NB4 (cell line): ENCODE results near the gene DHRS11.

Experiments
- DNase-seq: peaks from one replicate; pipeline ENCODE4 v3.0.0; 2010; ENCODE audit warnings: low read depth
- H3K4me3 ChIP-seq: one replicate; pipeline ENCODE4 v1.5.1; 2011; ENCODE audit warnings: mild to moderate bottlenecking, low read depth, low read length, moderate library complexity
- MYC ChIP-seq: IDR thresholded peaks from 2 replicates; pipeline ENCODE4 v1.6.1; 2011; ENCODE audit warnings: low read depth, low read length
- POLR2A ChIP-seq: IDR thresholded peaks from 2 replicates; pipeline ENCODE4 v1.6.1; 2011; ENCODE audit warnings: mild to moderate bottlenecking; ENCODE audit not compliant: insufficient read length; ENCODE audit errors: extremely low read depth
- TF ChIP-seq, protein P1 (sequence below): IDR thresholded peaks from 2 replicates; pipeline ENCODE4 v1.6.1; 2011; ENCODE audit warnings: low read depth, low read length
- TF ChIP-seq, protein P2 (sequence below): IDR thresholded peaks from one replicate; pipeline ENCODE4 v1.5.1; 2012; ENCODE audit warnings: low read depth, low read length

Gene DHRS11

DNA sequence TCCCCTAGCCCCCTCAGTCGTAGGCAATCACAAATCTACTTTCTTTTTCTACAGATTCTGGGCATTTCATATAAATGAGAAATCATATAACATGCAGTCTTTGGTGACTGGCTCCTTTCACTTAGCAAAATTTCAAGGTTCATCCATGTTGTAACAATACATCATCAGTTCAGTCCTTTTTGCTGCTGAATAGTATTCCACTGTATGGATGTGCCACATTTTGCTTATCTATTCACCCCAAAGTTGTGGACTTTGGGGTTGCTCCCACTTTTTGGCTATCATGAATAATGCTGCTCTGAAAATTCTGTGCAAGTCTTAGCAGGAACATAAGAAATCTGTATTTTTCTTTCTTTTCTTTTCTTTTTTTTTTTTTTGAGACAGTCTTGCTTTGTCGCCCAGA is 48.7 kb downstream of the DHRS11 start:
- H3K4me3 ChIP-seq: no peak overlapping the region
- TF ChIP-seq MYC: no peak
- TF ChIP-seq, protein P1, sequence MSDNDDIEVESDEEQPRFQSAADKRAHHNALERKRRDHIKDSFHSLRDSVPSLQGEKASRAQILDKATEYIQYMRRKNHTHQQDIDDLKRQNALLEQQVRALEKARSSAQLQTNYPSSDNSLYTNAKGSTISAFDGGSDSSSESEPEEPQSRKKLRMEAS: no peak
- TF ChIP-seq POLR2A: no peak
- TF ChIP-seq, protein P2, sequence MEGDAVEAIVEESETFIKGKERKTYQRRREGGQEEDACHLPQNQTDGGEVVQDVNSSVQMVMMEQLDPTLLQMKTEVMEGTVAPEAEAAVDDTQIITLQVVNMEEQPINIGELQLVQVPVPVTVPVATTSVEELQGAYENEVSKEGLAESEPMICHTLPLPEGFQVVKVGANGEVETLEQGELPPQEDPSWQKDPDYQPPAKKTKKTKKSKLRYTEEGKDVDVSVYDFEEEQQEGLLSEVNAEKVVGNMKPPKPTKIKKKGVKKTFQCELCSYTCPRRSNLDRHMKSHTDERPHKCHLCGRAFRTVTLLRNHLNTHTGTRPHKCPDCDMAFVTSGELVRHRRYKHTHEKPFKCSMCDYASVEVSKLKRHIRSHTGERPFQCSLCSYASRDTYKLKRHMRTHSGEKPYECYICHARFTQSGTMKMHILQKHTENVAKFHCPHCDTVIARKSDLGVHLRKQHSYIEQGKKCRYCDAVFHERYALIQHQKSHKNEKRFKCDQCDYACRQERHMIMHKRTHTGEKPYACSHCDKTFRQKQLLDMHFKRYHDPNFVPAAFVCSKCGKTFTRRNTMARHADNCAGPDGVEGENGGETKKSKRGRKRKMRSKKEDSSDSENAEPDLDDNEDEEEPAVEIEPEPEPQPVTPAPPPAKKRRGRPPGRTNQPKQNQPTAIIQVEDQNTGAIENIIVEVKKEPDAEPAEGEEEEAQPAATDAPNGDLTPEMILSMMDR: no peak
- no peak for DNase-seq

DNA sequence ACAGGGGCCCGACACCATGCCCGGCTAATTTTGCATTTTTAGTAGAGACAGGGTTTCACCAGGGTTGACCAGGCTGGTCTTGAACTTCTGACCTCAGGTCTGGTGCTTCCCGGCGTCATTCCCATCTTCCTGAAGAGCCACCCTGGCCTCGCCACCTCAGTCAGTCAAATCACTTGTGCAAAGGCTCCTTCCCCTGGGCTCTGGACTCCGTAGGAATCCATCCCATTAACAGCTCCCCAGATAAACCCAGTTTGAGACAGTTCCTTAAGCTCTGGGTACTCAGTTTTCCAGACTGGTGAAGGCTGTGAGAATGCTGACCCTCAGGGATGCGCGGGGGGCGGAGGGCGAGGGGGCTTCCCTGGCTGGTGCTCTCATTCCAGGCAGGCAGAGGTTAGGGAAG is 49.2 kb downstream of the DHRS11 start:
- no peak overlapping the region for H3K4me3 ChIP-seq
- no peak for DNase-seq
- TF ChIP-seq MYC (no peak), POLR2A (no peak)
- TF ChIP-seq, protein P2: no peak
- TF ChIP-seq, protein P1: no peak

DNA sequence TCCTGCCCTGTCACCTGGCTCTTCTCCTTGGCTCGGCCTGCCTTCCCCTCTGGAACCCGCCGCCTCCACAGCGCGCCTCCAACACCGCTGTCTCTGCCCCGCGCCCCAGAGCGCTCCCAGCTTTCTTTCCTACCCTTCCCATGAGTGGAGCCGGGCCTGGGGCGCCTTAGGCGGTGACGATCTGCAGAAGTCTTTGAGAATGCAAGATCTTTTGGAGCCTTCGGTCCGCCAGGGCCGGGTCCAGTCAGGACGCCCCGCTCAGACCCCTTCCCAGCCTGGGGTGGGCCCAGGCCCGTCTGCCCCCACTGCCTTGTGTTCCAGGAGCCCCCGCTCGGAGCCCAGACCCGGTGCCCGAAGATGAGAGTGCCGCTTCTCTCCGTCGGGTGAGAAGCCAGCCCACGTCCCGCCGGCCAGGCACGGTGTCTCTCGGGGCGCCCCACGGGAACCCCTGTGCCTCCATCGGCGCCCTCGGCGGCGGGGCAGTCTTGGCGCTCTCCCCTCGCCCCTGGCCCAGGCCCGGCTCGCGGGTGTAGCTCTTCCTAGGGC is 49.7 kb downstream of the DHRS11 start:
- H3K4me3 ChIP-seq: no peak overlapping the region
- TF ChIP-seq POLR2A: no peak
- TF ChIP-seq, protein P2: no peak
- TF ChIP-seq, protein P1: no peak
- TF ChIP-seq MYC: no peak
- no peak for DNase-seq

DNA sequence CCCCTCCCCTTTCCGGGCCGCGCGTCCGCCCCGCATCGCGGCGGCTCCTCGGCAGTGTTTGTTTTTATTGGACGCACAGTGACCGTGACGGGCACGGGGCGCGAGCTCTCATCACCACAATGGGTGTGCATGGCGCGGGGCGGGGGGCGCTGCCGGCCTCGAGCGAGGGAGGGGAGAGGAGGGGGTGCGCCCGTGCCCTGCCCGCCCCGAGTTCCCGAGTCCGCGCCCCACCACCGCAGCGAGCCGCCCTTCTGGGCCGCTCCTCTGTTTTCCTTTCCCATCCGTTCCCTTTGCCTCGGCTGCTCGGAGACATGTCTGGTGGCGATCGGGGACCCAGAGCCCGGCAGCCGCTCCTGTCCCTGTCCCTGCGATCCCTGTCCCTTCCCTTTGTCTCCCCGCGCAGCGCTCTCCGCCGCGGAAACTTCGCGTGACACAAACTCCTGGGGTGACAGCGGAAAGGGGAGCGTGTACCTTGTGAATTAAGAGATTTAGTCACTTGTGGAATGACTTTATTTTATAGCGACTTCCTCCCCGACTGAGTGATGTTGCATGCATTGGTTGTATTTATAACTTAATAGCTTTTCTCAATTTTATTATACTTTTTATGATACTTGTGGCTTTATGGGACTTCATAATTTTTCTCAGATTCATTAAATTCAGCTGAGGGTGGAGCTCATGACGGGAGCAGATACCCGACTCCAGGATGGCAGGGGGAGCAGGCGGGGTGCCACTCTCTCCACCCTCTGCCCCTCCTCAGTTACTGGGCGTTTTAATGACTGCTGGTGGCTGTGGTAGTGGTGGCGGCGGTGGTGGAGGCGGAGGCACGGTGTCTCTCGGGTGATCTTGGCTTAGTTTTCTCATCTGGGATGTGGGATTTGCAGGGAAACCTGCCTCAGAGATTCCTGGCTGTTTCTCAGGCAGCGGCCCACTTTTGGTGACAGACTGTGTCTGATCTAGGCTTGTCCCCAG is 50.5 kb downstream of the DHRS11 start:
- H3K4me3 ChIP-seq: no peak overlapping the region
- TF ChIP-seq, protein P1: no peak
- TF ChIP-seq POLR2A: no peak
- TF ChIP-seq MYC: no peak
- TF ChIP-seq, protein P2: no peak
- no peak for DNase-seq

DNA sequence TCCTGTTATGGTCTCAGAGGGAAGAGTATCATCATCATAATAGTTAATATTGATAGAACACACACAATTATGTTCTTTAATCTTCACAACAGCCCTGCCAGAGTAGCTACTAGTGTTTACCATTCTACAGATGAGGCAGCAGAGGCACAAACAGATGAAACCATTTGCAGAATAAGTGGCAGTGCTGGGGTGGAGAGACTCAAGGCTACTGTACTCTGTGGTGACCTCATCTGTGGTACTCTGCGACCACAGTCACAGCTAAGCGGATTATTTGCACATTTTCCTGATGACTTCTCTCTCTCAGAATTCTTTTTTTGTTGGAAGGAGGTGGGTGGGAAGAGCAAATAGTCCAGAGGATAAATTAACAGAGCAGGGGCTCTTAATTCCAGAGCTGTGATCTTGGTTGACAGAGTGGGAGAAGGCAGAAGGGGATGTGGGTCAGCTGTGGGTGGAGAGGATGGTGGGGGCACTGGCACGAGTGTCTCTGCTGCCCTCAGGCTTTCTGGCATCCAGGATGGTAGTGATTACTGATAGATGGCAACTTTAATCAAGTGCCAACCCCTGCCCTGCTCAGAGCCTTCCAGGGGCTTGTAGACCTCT is 51.5 kb downstream of the DHRS11 start:
- DNase-seq: no peak
- TF ChIP-seq, protein P1: no peak
- TF ChIP-seq POLR2A (no peak), MYC (no peak)
- TF ChIP-seq, protein P2: no peak
- H3K4me3 ChIP-seq: no peak overlapping the region
